Non-pigmented ciliary epithelial cell (primary cell): ENCODE measurements around the gene PINLYP.
A peak's percentile ranks its signal among the peaks of the same experiment; 100 is the strongest.
"Not testable (repeated sequence)": the region's sequence is repeated elsewhere in the genome, so short reads cannot be mapped to it uniquely, and the experiment has no call there.

Experiments
- DNase-seq: peaks from one replicate; pipeline ENCODE4 v3.0.0-alpha.2; 2010; ENCODE audit warnings: low read depth

PINLYP gene

GRCh38 chr19:43582495-43582894 is 6.9 kb downstream of the PINLYP start:
- DNase-seq = no peak

GRCh38 chr19:43584484-43584883 is 8.9 kb downstream of the PINLYP start:
- DNase-seq = no peak

GRCh38 chr19:43586346-43586745 is 10.7 kb downstream of the PINLYP start:
- no peak for DNase-seq

- not testable (repeated sequence) for DNase-seq
Observed at GRCh38 chr19:43587029-43587428, 11.4 kb downstream of the PINLYP start.

- DNase-seq = no peak
Observed at GRCh38 chr19:43589277-43589676, 13.7 kb downstream of the PINLYP start.

- no peak for DNase-seq
Observed at GRCh38 chr19:43589678-43590077, 14.1 kb downstream of the PINLYP start.

DNA sequence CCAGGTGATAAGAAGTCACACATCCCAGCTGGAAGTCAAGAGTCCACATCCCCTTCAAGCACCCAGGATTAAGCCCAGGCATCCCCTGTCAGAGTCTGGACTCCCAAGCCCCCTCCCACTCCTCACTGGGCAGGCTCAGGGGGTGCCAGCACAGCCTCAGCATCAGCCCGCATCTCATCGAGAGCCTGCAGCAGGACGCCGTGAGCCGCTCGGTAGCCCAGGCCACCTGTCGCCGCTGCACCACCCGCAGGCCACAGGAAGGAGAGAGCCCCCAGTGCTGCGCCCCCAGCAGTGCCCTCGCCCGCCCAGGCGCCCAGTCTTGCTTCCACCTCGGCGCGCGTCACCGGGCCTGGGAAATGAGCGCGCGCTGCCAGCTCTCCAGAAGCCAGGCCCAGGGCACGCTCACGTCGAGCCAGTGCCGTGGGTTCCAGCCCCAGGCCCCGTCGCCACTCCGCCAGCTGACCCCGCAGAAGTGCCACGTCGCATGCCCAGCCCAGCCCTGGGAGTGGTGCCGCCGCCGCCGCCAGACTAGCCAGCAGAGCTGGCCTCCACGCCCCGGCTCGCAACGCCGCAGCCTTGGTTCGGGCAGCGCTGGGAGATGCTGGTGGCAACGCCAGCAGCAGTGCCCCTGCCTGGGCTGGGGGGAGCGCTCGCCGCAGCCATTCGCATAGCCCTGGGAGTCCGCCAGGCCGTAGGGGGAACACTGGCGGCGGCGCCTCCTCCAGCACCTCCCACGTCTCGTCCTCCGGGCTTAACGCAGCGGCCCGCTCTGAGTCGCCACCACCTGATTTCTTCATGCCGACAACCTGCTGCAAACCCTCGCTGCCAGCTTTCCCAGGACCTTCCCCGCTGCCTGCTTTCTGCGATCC is 16.5 kb downstream of the PINLYP start:
- no peak for DNase-seq

DNA sequence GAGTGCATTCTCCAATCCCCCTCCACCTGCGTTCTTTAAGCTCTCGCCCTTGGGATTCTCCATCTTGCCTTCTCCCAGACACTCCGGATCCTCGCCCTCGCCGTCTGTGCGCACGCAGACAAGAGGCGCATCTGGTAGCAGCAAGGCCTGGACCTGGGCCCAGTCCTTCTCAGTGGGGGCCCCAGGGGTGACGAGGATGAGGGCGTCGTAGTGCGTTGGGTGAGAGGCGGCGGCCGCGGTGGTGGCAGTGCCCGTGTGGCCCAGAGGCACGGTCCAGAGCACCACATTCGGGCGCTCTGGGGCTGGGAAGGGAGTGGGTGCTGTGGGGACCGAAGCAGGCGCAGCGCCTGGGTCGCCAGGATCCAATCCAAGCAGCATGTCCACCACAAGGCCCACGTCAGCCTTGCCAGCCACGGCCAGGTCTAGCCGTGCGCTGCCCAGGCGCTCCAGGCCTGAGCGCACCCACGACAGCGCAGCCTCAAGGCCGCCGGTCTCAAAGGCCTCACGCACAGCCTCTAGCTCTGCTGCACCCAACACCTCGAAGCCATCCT is 17.3 kb downstream of the PINLYP start:
- DNase-seq = no peak

- no peak for DNase-seq
Observed at GRCh38 chr19:43594081-43594697, 18.6 kb downstream of the PINLYP start.

- DNase-seq = no peak
Observed at GRCh38 chr19:43594710-43595604, 19.4 kb downstream of the PINLYP start.

- DNase-seq = no peak
Observed at GRCh38 chr19:43595605-43595998, 20.0 kb downstream of the PINLYP start.

DNA sequence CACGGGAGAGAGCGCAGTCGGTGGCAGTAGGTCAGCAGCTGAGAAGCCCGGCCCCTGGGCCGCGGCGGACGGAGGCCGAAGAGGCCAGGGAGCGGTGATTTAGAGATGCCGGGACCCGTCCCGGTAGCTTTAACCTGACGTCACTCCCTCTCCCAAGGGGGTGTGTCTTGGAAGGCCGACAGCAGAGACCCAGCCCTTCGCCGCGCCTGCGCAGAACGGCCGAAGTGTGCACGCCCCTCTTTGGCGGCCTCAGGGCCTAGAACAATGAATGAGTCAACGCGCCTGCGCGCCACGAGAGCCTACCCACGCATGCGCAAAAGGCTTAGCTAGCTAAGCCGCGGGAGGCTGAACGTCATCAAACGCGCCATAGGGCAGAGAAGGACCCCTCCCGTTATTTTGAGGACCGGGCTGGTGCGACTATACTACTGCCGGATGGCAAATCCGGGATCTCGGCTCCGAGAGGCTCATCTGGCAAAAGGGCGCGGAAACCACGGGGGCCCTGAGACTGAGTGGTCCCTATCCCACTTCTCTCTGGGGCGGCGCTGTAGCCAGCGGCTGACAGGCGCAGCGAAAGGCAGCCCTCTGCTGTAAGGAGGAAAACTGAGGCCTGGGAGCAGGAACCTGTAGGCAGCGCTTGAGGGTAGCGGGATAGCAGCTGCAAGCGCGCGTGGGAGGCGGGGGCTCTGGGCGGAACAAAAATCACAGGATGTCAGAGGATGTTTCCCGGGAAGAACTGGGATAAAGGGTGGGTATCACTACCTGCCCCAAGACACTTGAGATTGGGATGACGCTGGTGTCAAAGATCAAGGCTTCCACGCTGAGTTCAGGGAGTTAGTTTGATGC is 20.6 kb downstream of the PINLYP start, which contains the start of the genes IRGQ and ZNF576:
IRGQ (minus strand) TSS at position 136 of the 843 bp plus-strand sequence. CDS start 796 bp downstream, outside the sequence.
ZNF576 (plus strand) TSS at position 597 of the 843 bp plus-strand sequence. CDS start 514 bp downstream, outside the sequence.
- peak; percentile 95 for DNase-seq

GRCh38 chr19:43596842-43597461 is 21.4 kb downstream of the PINLYP start:
- no peak for DNase-seq

- DNase-seq = no peak
Observed at GRCh38 chr19:43597876-43598275, 22.3 kb downstream of the PINLYP start.

GRCh38 chr19:43598445-43599240 is 23.0 kb downstream of the PINLYP start:
- DNase-seq = no peak

DNA sequence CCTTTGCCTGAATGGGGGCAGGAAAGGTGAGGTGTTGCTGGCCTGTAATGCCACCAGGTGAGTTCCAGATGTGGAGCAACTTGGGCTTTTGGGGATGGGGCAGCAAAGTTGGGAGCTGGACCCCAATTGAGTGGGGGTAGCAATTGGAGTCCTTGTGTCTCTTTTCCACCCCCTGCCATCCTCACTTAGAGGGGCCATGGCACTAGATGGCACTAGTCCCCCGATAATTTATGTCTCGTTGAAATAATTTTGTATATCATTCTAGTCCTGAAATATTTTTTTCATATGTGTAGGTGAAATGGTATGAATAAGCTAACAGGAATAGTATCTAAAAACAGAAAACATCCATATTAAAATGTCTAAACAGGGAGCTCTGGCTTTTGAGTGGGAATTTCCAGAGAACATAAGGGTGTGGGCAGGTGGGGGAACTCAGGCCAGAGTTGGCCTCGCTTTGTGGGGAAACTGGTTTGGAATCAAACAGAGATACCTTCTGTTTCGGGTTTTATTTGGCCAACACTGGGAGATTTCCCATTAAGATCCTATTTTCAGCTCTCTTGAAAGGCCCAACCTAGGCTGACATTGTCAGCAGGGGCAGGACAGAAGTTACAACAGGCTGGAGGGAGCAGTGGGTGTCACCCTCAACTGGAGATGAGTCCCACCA is 24.2 kb downstream of the PINLYP start:
- DNase-seq = no peak

DNA sequence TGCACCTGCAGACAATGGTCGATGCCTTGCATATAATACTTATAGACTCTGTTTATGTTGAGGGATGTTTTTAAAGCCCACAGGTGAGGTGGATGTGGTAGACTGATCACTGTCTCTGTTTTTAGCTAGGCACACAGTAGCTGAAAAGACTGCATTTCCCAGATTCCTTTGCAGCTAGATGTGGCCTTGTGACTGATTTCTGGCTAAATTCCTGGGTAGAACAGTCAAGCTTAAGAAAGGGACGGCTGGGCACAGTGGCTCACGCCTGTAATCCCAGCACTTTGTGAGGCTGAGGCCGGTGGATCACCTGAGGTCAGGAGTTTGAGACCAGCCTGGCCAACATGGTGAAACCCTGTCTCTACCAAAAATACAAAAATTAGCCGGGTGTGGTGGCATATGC is 24.7 kb downstream of the PINLYP start:
- not testable (repeated sequence) for DNase-seq

DNA sequence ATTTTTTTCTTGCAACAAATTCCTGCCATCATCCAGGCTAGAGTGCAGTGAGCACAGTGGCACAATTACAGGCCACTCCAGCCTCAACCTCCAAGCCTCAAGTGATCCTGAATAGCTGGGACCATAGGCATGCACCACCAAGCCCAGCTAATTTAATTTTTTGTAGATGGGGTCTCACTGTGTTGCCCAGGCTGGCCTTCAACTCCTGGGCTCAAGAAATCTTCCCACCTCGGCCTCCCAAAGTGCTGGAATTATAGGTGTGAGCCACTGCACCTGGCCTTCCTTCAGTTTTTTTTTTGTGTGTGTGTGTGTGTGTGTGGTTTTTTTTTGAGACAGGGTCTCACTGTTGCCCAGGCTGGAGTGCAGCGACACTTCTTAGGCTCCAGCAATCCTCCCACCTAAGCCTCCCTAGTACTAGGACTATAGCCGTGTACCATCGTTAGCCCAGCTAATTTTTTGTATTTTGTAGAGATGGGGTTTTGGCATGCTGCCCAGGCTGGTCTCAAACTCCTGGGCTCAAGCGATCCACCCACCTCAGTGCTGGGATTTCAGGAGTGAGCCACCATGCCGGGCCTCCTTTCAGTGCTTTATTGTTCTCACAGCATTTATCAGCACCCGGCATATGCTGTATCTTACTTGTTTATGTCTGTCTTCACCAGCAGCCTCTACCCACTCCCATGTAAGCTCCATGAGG is 30.4 kb downstream of the PINLYP start:
- no peak for DNase-seq
